Gastrocnemius medialis (tissue), 4 donors: ENCODE measurements around the gene PEX26.

Experiments
- POLR2A ChIP-seq, 2 donors: fragments of 450-650 bp; IDR thresholded peaks; one replicate each; pipeline ENCODE4 v1.6.1; 2017; ENCODE audit warnings: antibody characterized with exemption in 2 of 2, mild to moderate bottlenecking in 2 of 2, moderate library complexity in 2 of 2
- TF ChIP-seq, protein P1 (sequence below), 5 experiments: fragments of 450-650 bp in 3 of 5; fragments of 200-600 bp in 2 of 5; sonication (generic) in 2 of 5; IDR thresholded peaks in 4 of 5; conservative IDR thresholded peaks in 1 of 5; 1 replicate in 4 of 5; 2 replicates in 1 of 5; pipeline ENCODE4 v1.5.1; 2016 to 2019; ENCODE audit warnings: antibody characterized with exemption in 5 of 5, mild to moderate bottlenecking in 3 of 5, moderate library complexity in 3 of 5

DNA sequence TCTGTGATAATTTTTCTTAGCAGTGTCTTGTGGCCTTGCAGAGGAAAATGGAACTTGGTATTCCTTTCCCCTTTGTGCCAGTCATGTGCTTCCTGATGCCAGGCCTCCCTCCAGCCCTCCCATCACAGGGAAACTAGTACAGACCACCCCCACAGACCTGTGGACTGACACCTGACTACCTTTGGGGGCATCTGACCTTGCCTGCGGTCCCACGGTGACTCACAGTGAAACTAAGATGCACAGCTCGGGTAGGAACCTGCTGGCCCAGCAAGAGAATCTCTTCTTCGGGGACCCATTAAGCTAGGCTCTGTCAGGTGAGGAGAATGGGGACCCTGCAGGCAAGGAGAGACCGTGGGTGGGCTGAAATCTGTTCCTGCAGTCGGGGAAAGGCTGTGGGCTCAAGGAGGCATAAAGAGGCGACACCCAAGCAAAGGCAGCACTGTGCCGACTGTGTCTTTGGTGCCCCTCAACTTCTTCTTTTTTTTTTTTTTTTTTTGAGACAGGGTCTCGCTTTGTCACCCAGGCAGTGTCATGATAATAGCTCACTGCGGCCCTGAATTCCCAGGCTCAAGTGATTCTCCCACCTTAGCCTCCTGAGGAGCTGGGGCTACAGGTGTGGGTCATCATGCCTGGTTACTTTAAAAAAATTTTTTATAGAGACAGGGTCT, 20.8 kb upstream of the PEX26 start:
- TF ChIP-seq, protein P1, sequence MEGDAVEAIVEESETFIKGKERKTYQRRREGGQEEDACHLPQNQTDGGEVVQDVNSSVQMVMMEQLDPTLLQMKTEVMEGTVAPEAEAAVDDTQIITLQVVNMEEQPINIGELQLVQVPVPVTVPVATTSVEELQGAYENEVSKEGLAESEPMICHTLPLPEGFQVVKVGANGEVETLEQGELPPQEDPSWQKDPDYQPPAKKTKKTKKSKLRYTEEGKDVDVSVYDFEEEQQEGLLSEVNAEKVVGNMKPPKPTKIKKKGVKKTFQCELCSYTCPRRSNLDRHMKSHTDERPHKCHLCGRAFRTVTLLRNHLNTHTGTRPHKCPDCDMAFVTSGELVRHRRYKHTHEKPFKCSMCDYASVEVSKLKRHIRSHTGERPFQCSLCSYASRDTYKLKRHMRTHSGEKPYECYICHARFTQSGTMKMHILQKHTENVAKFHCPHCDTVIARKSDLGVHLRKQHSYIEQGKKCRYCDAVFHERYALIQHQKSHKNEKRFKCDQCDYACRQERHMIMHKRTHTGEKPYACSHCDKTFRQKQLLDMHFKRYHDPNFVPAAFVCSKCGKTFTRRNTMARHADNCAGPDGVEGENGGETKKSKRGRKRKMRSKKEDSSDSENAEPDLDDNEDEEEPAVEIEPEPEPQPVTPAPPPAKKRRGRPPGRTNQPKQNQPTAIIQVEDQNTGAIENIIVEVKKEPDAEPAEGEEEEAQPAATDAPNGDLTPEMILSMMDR (IDR thresholded peaks at IDR 0.05 in 4 of 5, conservative IDR thresholded peaks at IDR 0.05 in 1 of 5) = no peak
- no peak for TF ChIP-seq POLR2A (IDR thresholded peaks at IDR 0.05)
